Breast epithelium (tissue), 4 donors: ENCODE data around the gene ANO2. TPM values are rescaled to one million over a fixed set of nuclear protein-coding genes. Genes with fewer than 3 reads are reported as not detected.

Source experiments
- DNase-seq, 2 donors: peaks; one replicate each; pipeline ENCODE4 v3.0.0-alpha.2; 2019; ENCODE audit warnings: low spot score in 2 of 2
- H3K27ac ChIP-seq, 2 donors: fragments of 200-600 bp; sonication (generic) in 1 of 2; one replicate each; pipeline ENCODE4 v1.5.1; 2016 to 2019; ENCODE audit warnings: mild to moderate bottlenecking in 1 of 2
- H3K27me3 ChIP-seq, 2 donors: fragments of 200-600 bp; sonication (generic) in 1 of 2; one replicate each; pipeline versions ENCODE4 v1.5.1 to v1.6.0; 2017 to 2019; ENCODE audit warnings: control low read depth in 1 of 2, mild to moderate bottlenecking in 1 of 2
- H3K36me3 ChIP-seq: fragments of 200-600 bp; one replicate; pipeline ENCODE4 v1.5.1; 2019
- H3K4me1 ChIP-seq, 2 donors: fragments of 200-600 bp; sonication (generic); one replicate each; pipeline ENCODE4 v1.5.1; 2016 to 2019; ENCODE audit warnings: control low read depth in 1 of 2
- H3K4me3 ChIP-seq, 3 donors: fragments of 200-600 bp; sonication (generic); 1 replicate in 2 of 3; 2 replicates in 1 of 3; pipeline ENCODE4 v1.5.1; 2016 to 2019; ENCODE audit warnings: mild to moderate bottlenecking in 3 of 3, moderate library complexity in 2 of 3
- H3K9me3 ChIP-seq, 2 donors: fragments of 200-600 bp; sonication (generic) in 1 of 2; one replicate each; pipeline ENCODE4 v1.5.1; 2016 to 2019; ENCODE audit warnings: control low read depth in 1 of 2
- POLR2A ChIP-seq: fragments of 450-650 bp; IDR thresholded peaks from one replicate; pipeline ENCODE4 v1.6.1; 2016; ENCODE audit warnings: antibody characterized with exemption, mild to moderate bottlenecking, moderate library complexity
- POLR2AphosphoS5 ChIP-seq, 3 donors: sonication (generic); formaldehyde crosslinking; IDR thresholded peaks; one replicate each; pipeline ENCODE4 v1.6.1; 2017; ENCODE audit warnings: antibody characterized with exemption in 3 of 3
- intact Hi-C: fragments of 100-400 bp; cut with DNase I; formaldehyde crosslinking; loops from one replicate; pipeline ENCODE4 v1.15.1; 2023; ENCODE audit warnings: low total_unique reads
- total RNA-seq, 3 donors: library from RNA; depleted of rRNA; stranded (reverse); fragments of >200 nt; gene quantifications; one replicate each; pipeline ENCODE4 v1.1.0, GENCODE V29; 2016
- TF ChIP-seq, protein P1 (sequence below), 3 donors: fragments of 450-650 bp; IDR thresholded peaks; one replicate each; pipeline ENCODE4 v1.5.1; 2016 to 2017; ENCODE audit warnings: antibody characterized with exemption in 3 of 3, mild to moderate bottlenecking in 3 of 3, moderate library complexity in 3 of 3

The ANO2 gene
- total RNA-seq, 3 donors from 2014 or later: 5.0 to 33.1 (median 16.8) TPM

- no peak for TF ChIP-seq POLR2A
- TF ChIP-seq, protein P1, sequence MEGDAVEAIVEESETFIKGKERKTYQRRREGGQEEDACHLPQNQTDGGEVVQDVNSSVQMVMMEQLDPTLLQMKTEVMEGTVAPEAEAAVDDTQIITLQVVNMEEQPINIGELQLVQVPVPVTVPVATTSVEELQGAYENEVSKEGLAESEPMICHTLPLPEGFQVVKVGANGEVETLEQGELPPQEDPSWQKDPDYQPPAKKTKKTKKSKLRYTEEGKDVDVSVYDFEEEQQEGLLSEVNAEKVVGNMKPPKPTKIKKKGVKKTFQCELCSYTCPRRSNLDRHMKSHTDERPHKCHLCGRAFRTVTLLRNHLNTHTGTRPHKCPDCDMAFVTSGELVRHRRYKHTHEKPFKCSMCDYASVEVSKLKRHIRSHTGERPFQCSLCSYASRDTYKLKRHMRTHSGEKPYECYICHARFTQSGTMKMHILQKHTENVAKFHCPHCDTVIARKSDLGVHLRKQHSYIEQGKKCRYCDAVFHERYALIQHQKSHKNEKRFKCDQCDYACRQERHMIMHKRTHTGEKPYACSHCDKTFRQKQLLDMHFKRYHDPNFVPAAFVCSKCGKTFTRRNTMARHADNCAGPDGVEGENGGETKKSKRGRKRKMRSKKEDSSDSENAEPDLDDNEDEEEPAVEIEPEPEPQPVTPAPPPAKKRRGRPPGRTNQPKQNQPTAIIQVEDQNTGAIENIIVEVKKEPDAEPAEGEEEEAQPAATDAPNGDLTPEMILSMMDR (IDR thresholded peaks at IDR 0.05): no peak
- no peak for TF ChIP-seq POLR2AphosphoS5 (IDR thresholded peaks at IDR 0.05)
- Histone ChIP-seq H3K27ac (no peak overlapping the region), H3K36me3 (no peaks in the 10 kb centered on the region), H3K4me3 (no peak overlapping the region), H3K4me1 (no peaks in the 10 kb centered on the region), H3K9me3 (no peaks in the 10 kb centered on the region), H3K27me3 (no peaks in the 10 kb centered on the region)
- no peak for DNase-seq
- intact Hi-C loops: no loop called here
Measured at GRCh38 chr12:5514545-5514944, 430.5 kb downstream of the ANO2 start.

- intact Hi-C loops: no loop called here
- DNase-seq: no peak
- H3K4me1 ChIP-seq: no peaks in the 10 kb centered on the region
Measured at GRCh38 chr12:5514016-5514415, 431.0 kb downstream of the ANO2 start.

DNA sequence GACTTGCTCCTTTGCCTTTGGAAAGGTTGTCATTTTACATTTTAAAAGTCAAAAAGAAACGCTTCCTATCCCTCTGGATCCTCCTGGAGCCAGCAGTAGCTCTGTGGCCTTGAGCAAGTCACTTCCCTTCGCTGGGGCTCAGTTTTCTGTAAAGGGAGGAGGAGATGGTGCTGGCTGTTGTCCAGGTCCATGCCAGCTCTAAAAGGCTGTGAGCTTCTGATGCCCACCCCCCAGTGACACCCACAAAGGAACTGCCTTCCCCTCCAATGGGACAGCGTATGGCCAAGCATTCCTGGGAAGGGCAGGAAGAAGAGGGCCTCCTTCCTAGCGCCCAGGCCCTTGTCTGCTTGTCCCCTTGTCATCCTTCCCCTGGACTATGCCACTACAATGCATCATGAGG is 431.7 kb downstream of the ANO2 start:
- DNase-seq: no peak
- intact Hi-C loops: no loop called here
- no peaks in the 10 kb centered on the region for H3K4me1 ChIP-seq
- H3K27me3 ChIP-seq: no peaks in the 10 kb centered on the region
- no peaks in the 10 kb centered on the region for H3K36me3 ChIP-seq
- no peak overlapping the region for H3K27ac ChIP-seq
- no peaks in the 10 kb centered on the region for H3K9me3 ChIP-seq
- H3K4me3 ChIP-seq: no peak overlapping the region
- TF ChIP-seq POLR2A (no peak), POLR2AphosphoS5 (IDR thresholded peaks at IDR 0.05) (no peak)
- TF ChIP-seq, protein P1 (IDR thresholded peaks at IDR 0.05): no peak

More at GRCh38 chr12:5514016-5514415, 431.0 kb downstream of the ANO2 start:
- H3K36me3 ChIP-seq: no peaks in the 10 kb centered on the region
- H3K4me3 ChIP-seq: no peak overlapping the region
- H3K27me3 ChIP-seq: no peaks in the 10 kb centered on the region
- TF ChIP-seq POLR2A (no peak), POLR2AphosphoS5 (IDR thresholded peaks at IDR 0.05) (no peak)
- TF ChIP-seq, protein P1 (IDR thresholded peaks at IDR 0.05): no peak
- no peaks in the 10 kb centered on the region for H3K9me3 ChIP-seq
- no peak overlapping the region for H3K27ac ChIP-seq

Other genes starting within 250 kb of the ANO2 start
- gene VWF, start 179.4 kb upstream of the ANO2 start, total RNA-seq: 100 to 1,000 TPM in 2 of 3 donors, 10 to 100 TPM in 1; 60.3 to 267 (median 117) TPM